ENCODE measurements around the gene AHR. TPM values are rescaled to one million over a fixed set of nuclear protein-coding genes. Genes with fewer than 3 reads are reported as not detected.

Gene AHR
- total RNA-seq, 2 experiments from 2014 or later = 95.2 to 95.7 TPM

DNA sequence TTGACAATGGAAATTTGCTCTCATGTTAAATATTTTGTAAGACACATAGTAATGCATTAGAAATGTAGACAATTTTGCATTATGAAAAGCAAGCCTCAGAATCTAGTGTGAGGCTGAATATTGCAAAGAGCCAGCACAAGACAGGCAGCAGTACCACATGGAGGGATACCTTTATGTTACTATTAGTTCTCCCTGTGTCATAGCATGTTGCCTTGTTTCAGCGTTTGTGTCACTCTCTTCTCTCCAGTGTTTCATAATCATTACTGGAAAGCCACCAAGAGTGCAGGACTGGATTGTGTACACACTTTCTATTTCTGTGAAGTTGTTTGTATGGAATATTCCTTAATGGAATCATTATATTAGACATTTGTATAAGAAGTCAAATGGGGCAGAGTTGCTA lies 8.5 kb downstream of the AHR start:
- no peaks in the 10 kb centered on the region for H3K27me3 Mint-ChIP-seq
- H3K4me1 Mint-ChIP-seq (ENCODE audit: low read depth) = peaks cover 37% of the 10 kb centered on the region
- no peak for TF ChIP-seq CTCF (IDR thresholded peaks at IDR 0.05)
- no peaks in the 10 kb centered on the region for H3K27me3 ChIP-seq (ENCODE audit: control insufficient read depth in 1 of 2, insufficient read depth in 2 of 2, low read length in 2 of 2)
- H3K36me3 Mint-ChIP-seq (ENCODE audit: low read depth) = peaks cover 22% of the 10 kb centered on the region
- H3K9me3 ChIP-seq (ENCODE audit: control insufficient read depth in 1 of 2, insufficient read depth in 1 of 2, low read length in 2 of 2) = no peaks in the 10 kb centered on the region
- H3K9me3 Mint-ChIP-seq = no peaks in the 10 kb centered on the region
- no peak overlapping the region for H3K27ac Mint-ChIP-seq
- ChIA-PET POLR2A (interaction anchor here (1.0 kb wide), 1 partner anchor 172 kb away, joined by 3 read pairs; no protein-coding TSS in a partner anchor), CTCF (interaction anchor here (1.3 kb wide), 1 partner anchor 24 kb away, joined by 3 read pairs; no protein-coding TSS in a partner anchor)
- H3K4me3 ChIP-seq (ENCODE audit: low read length) = no peak overlapping the region
- H3K4me1 ChIP-seq (ENCODE audit: insufficient read depth, low read length) = peaks cover 19% of the 10 kb centered on the region
- intact Hi-C loops (cut with DNase I, micrococcal nuclease) = loop anchor here in 1 of 2 experiments (5.0 to 10.0 kb wide), 2 partner anchors 160 to 228 kb away; no protein-coding TSS in a partner anchor
- DNase-seq (no peak), ATAC-seq (ENCODE audit: poor library complexity) (no peak)
- H3K27ac ChIP-seq (ENCODE audit: low read depth in 1 of 2, low read length in 2 of 2) = no peak overlapping the region
- H3K36me3 ChIP-seq (ENCODE audit: insufficient read depth, low read length) = peaks cover 14% of the 10 kb centered on the region
- H3K4me3 Mint-ChIP-seq = no peak overlapping the region

DNA sequence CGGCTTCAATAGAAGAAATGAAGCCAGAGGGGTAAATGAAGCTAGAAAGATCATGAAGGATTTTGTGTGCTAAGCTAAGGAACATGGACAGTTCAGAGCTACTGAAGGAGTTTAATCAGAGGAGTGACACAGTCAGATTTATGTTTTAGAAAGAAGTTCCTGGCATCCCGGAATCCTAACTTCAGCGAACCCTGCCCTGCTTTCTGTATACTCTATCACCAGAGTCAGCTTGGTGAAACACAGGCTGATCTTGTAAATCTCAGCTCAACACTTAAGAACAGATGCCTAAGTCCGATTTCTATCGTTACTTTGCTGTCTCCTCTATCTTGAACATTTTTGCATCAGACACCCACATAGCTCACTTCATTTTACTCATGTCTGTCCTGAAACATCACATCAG lies 9.1 kb downstream of the AHR start:
- Mint-ChIP-seq H3K4me1 (ENCODE audit: low read depth) (peaks cover 36% of the 10 kb centered on the region), H3K27ac (no peak overlapping the region), H3K36me3 (ENCODE audit: low read depth) (peaks cover 27% of the 10 kb centered on the region), H3K27me3 (no peaks in the 10 kb centered on the region), H3K4me3 (no peak overlapping the region), H3K9me3 (no peaks in the 10 kb centered on the region)
- ATAC-seq (ENCODE audit: poor library complexity) (no peak), DNase-seq (no peak)
- Histone ChIP-seq H3K9me3 (ENCODE audit: control insufficient read depth in 1 of 2, insufficient read depth in 1 of 2, low read length in 2 of 2) (no peaks in the 10 kb centered on the region), H3K4me3 (ENCODE audit: low read length) (no peak overlapping the region), H3K27ac (ENCODE audit: low read depth in 1 of 2, low read length in 2 of 2) (no peak overlapping the region), H3K27me3 (ENCODE audit: control insufficient read depth in 1 of 2, insufficient read depth in 2 of 2, low read length in 2 of 2) (no peaks in the 10 kb centered on the region), H3K36me3 (ENCODE audit: insufficient read depth, low read length) (peaks cover 17% of the 10 kb centered on the region), H3K4me1 (ENCODE audit: insufficient read depth, low read length) (peaks cover 19% of the 10 kb centered on the region)
- TF ChIP-seq CTCF (IDR thresholded peaks at IDR 0.05) = no peak
- CTCF ChIA-PET = interaction anchor here (1.3 kb wide), 1 partner anchor 23 kb away, joined by 3 read pairs; no protein-coding TSS in a partner anchor
- intact Hi-C loops (cut with DNase I, micrococcal nuclease) = loop anchor here in 1 of 2 experiments (5.0 to 10.0 kb wide), 2 partner anchors 160 to 227 kb away; no protein-coding TSS in a partner anchor
- POLR2A ChIA-PET = interaction anchor here (0.7 to 1.0 kb wide), 3 partner anchors 9 to 246 kb away, joined by 3 to 4 read pairs (median 3); partner anchors contain the start of gene AHR

- H3K9me3 Mint-ChIP-seq = no peaks in the 10 kb centered on the region
- peaks cover 33% of the 10 kb centered on the region for H3K36me3 Mint-ChIP-seq (ENCODE audit: low read depth)
- H3K36me3 ChIP-seq (ENCODE audit: insufficient read depth, low read length) = peaks cover 22% of the 10 kb centered on the region
- H3K4me1 Mint-ChIP-seq (ENCODE audit: low read depth) = peaks cover 35% of the 10 kb centered on the region
- H3K27ac ChIP-seq (ENCODE audit: low read depth in 1 of 2, low read length in 2 of 2) = no peak overlapping the region
- H3K4me1 ChIP-seq (ENCODE audit: insufficient read depth, low read length) = peaks cover 19% of the 10 kb centered on the region
- TF ChIP-seq CTCF (IDR thresholded peaks at IDR 0.05) = no peak
- DNase-seq (no peak), ATAC-seq (ENCODE audit: poor library complexity) (no peak)
- H3K27me3 ChIP-seq (ENCODE audit: control insufficient read depth in 1 of 2, insufficient read depth in 2 of 2, low read length in 2 of 2) = no peaks in the 10 kb centered on the region
- no peak overlapping the region for H3K4me3 ChIP-seq (ENCODE audit: low read length)
- ChIA-PET POLR2A (interaction anchor here (0.7 to 1.0 kb wide), 4 partner anchors 10 to 246 kb away, joined by 3 to 4 read pairs (median 3); partner anchors contain the start of gene AHR), CTCF (interaction anchor here (1.3 kb wide), 1 partner anchor 23 kb away, joined by 3 read pairs; no protein-coding TSS in a partner anchor)
- H3K9me3 ChIP-seq (ENCODE audit: control insufficient read depth in 1 of 2, insufficient read depth in 1 of 2, low read length in 2 of 2) = no peaks in the 10 kb centered on the region
- intact Hi-C loops (cut with DNase I, micrococcal nuclease) = loop anchor here in 1 of 2 experiments (5.0 to 10.0 kb wide), 2 partner anchors 161 to 227 kb away; no protein-coding TSS in a partner anchor
- H3K27me3 Mint-ChIP-seq = no peaks in the 10 kb centered on the region
- H3K27ac Mint-ChIP-seq = no peak overlapping the region
- no peak overlapping the region for H3K4me3 Mint-ChIP-seq
Measured at GRCh38 chr7:17307969-17308648, 9.7 kb downstream of the AHR start.

Measured in CD4-positive, alpha-beta T cell (primary cell).